ENCODE measurements around the gene CCDC38. TPM values are rescaled to one million over a fixed set of nuclear protein-coding genes. Genes with fewer than 3 reads are reported as not detected.
A peak's percentile ranks its signal among the peaks of the same experiment; 100 is the strongest.

The CCDC38 gene
- total RNA-seq, 1 donor from 2014 or later, result not detected

- peaks cover 17% of the 10 kb centered on the region for H3K36me3 Mint-ChIP-seq (ENCODE audit: unreplicated experiment)
- peak within 1 kb of the TSS; percentile 38 for H3K4me3 Mint-ChIP-seq (ENCODE audit: unreplicated experiment)
- peaks cover 15% of the 10 kb centered on the region for H3K27me3 Mint-ChIP-seq (ENCODE audit: unreplicated experiment)
- H3K4me1 Mint-ChIP-seq (ENCODE audit: unreplicated experiment), result peaks cover 9% of the 10 kb centered on the region
- peaks cover 3% of the 10 kb centered on the region for H3K9me3 Mint-ChIP-seq (ENCODE audit: unreplicated experiment)
- peak; percentile 97 for DNase-seq (ENCODE audit: extremely low spot score, unreplicated experiment)
- H3K27ac Mint-ChIP-seq (ENCODE audit: unreplicated experiment), result no peak within 1 kb of the TSS
- TF ChIP-seq CTCF (IDR thresholded peaks at IDR 0.05), result peak; percentile 29
Measured at GRCh38 chr12:95858451-95859343, 83.7 kb downstream of the CCDC38 start, which contains the start of gene SNRPF. TSS of gene SNRPF (plus strand) at chr12:95858952. CDS start at chr12:95859074, 122 bp downstream.

GRCh38 chr12:95857799-95858198, 84.6 kb downstream of the CCDC38 start:
- H3K9me3 Mint-ChIP-seq (ENCODE audit: unreplicated experiment), result peaks cover 2% of the 10 kb centered on the region
- H3K27ac Mint-ChIP-seq (ENCODE audit: unreplicated experiment), result no peak overlapping the region
- peaks cover 9% of the 10 kb centered on the region for H3K36me3 Mint-ChIP-seq (ENCODE audit: unreplicated experiment)
- H3K27me3 Mint-ChIP-seq (ENCODE audit: unreplicated experiment), result peaks cover 15% of the 10 kb centered on the region
- peak overlapping the region; percentile 38 for H3K4me3 Mint-ChIP-seq (ENCODE audit: unreplicated experiment)
- TF ChIP-seq CTCF (IDR thresholded peaks at IDR 0.05), result no peak
- peaks cover 9% of the 10 kb centered on the region for H3K4me1 Mint-ChIP-seq (ENCODE audit: unreplicated experiment)
- no peak for DNase-seq (ENCODE audit: extremely low spot score, unreplicated experiment)

- H3K9me3 Mint-ChIP-seq (ENCODE audit: unreplicated experiment), result no peaks in the 10 kb centered on the region
- H3K4me1 Mint-ChIP-seq (ENCODE audit: unreplicated experiment), result peaks cover 9% of the 10 kb centered on the region
- no peak overlapping the region for H3K4me3 Mint-ChIP-seq (ENCODE audit: unreplicated experiment)
- peaks cover 18% of the 10 kb centered on the region for H3K27me3 Mint-ChIP-seq (ENCODE audit: unreplicated experiment)
- TF ChIP-seq CTCF (IDR thresholded peaks at IDR 0.05), result no peak
- H3K36me3 Mint-ChIP-seq (ENCODE audit: unreplicated experiment), result peaks cover 5% of the 10 kb centered on the region
- no peak overlapping the region for H3K27ac Mint-ChIP-seq (ENCODE audit: unreplicated experiment)
- no peak for DNase-seq (ENCODE audit: extremely low spot score, unreplicated experiment)
Measured at GRCh38 chr12:95857156-95857555, 85.3 kb downstream of the CCDC38 start.

- no peaks in the 10 kb centered on the region for H3K36me3 Mint-ChIP-seq (ENCODE audit: unreplicated experiment)
- H3K27me3 Mint-ChIP-seq (ENCODE audit: unreplicated experiment), result peaks cover 40% of the 10 kb centered on the region
- no peak overlapping the region for H3K27ac Mint-ChIP-seq (ENCODE audit: unreplicated experiment)
- peaks cover 4% of the 10 kb centered on the region for H3K4me1 Mint-ChIP-seq (ENCODE audit: unreplicated experiment)
- no peaks in the 10 kb centered on the region for H3K9me3 Mint-ChIP-seq (ENCODE audit: unreplicated experiment)
- H3K4me3 Mint-ChIP-seq (ENCODE audit: unreplicated experiment), result no peak overlapping the region
- no peak for TF ChIP-seq CTCF (IDR thresholded peaks at IDR 0.05)
- no peak for DNase-seq (ENCODE audit: extremely low spot score, unreplicated experiment)
Measured at GRCh38 chr12:95852133-95852532, 90.3 kb downstream of the CCDC38 start.

GRCh38 chr12:95851606-95852005, 90.8 kb downstream of the CCDC38 start:
- Mint-ChIP-seq H3K27ac (ENCODE audit: unreplicated experiment) (no peak overlapping the region), H3K27me3 (ENCODE audit: unreplicated experiment) (peaks cover 43% of the 10 kb centered on the region), H3K36me3 (ENCODE audit: unreplicated experiment) (no peaks in the 10 kb centered on the region), H3K9me3 (ENCODE audit: unreplicated experiment) (no peaks in the 10 kb centered on the region), H3K4me1 (ENCODE audit: unreplicated experiment) (peaks cover 4% of the 10 kb centered on the region), H3K4me3 (ENCODE audit: unreplicated experiment) (no peak overlapping the region)
- TF ChIP-seq CTCF (IDR thresholded peaks at IDR 0.05), result no peak
- DNase-seq (ENCODE audit: extremely low spot score, unreplicated experiment), result no peak

Measured in osteocyte (in vitro differentiated cells).